ENCODE data around the gene MACIR. TPM values are rescaled to one million over a fixed set of nuclear protein-coding genes. Genes with fewer than 3 reads are reported as not detected.

MACIR gene
- polyA plus RNA-seq, 2 of the 4 experiments (the other 2 are of a cell fraction), result 20.1 to 38.8 TPM

DNA sequence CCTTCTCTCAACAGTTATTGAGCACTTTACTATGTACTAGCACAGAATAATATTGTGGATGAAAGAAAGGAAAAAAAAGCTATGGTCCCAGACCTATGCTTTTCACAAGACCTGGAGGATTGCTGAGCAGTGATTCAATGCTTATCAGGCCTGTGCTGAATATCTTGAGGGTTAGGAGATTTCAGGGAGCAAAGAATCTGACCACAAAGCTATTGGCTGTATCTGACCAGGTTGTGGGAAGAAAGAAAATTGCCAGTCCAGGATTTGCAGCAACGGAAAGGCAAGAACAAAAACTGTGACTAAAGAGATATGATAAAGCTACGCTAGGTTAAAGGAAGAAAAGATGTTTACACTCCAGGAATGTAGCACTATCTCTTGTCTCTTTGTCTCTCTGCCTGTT, 14.9 kb upstream of the MACIR start:
- H3K4me2 ChIP-seq, result no peak overlapping the region
- CTCF ChIA-PET, result no interaction called here
- H3K9me3 ChIP-seq, result peaks cover 15% of the 10 kb centered on the region; the same call in 1 of the 3 replicates
- H3K4me3 ChIP-seq, result no peak overlapping the region
- DNase-seq (ENCODE audit: low read depth in 1 of 2, low spot score in 1 of 2) (no peak), FAIRE-seq (no peak), ATAC-seq (no peak)
- 62% methylated on average over 2 of the region's 2 CpGs for WGBS (ENCODE audit: missing lambda C conversion rate)
- no peak overlapping the region for H3K27ac ChIP-seq
- H3K4me1 ChIP-seq, result no peaks in the 10 kb centered on the region
- POLR2A ChIA-PET, result interaction anchor here (0.6 kb wide), 1 partner anchor 78 kb away, joined by 7 read pairs; no protein-coding TSS in a partner anchor
- TF ChIP-seq, protein P1, sequence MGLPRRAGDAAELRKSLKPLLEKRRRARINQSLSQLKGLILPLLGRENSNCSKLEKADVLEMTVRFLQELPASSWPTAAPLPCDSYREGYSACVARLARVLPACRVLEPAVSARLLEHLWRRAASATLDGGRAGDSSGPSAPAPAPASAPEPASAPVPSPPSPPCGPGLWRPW (IDR thresholded peaks at IDR 0.05), result no peak
- TF ChIP-seq CHD4 (IDR thresholded peaks at IDR 0.05; ENCODE audit: borderline replicate concordance) (no peak), EHMT2 (IDR thresholded peaks at IDR 0.05; ENCODE audit: low read depth) (no peak)

DNA sequence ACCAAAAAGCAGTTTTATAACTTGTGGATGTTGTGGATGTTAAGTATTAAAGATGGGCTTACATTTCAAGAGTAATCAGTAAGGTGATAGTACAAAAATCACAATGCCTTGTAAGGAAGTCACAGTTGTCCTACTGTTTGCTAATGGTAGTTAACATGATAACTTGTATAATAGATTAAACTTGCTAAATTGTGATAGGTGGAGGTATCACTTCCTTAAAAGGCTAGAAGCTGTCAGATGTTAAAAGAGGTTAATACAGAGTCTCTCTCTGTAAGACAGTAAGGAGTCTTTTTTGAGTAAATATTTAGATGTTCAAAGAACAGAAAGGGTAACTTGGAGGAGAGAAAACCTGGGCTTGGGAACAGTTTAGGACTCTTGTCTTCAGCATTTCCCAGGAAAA, 14.2 kb upstream of the MACIR start:
- no peak overlapping the region for H3K27ac ChIP-seq
- DNase-seq (ENCODE audit: low read depth in 1 of 2, low spot score in 1 of 2), result no peak
- FAIRE-seq, result no peak
- H3K4me1 ChIP-seq, result no peaks in the 10 kb centered on the region
- H3K4me2 ChIP-seq, result no peak overlapping the region
- peaks cover 9% of the 10 kb centered on the region; the same call in 1 of the 3 replicates for H3K9me3 ChIP-seq
- ChIA-PET CTCF (no interaction called here), POLR2A (no interaction called here)
- no peak for ATAC-seq
- H3K4me3 ChIP-seq, result no peak overlapping the region
- TF ChIP-seq FOSL2 (IDR thresholded peaks at IDR 0.05) (no peak), FOSL2 (CRISPR knock-in tag; IDR thresholded peaks at IDR 0.05) (no peak), MAFK (IDR thresholded peaks at IDR 0.05; ENCODE audit: partially characterized antibody) (no peak), POLR2AphosphoS2 (conservative IDR thresholded peaks at IDR 0.05; ENCODE audit: low read length) (no peak), MAZ (IDR thresholded peaks at IDR 0.05; ENCODE audit: borderline replicate concordance, low read depth, low read length) (no peak), ESRRA (IDR thresholded peaks at IDR 0.05; ENCODE audit: borderline replicate concordance, low read length) (no peak), TFCP2L1 (CRISPR knock-in tag; IDR thresholded peaks at IDR 0.05) (no peak), ZNF302 (CRISPR knock-in tag; IDR thresholded peaks at IDR 0.05) (no peak), HOXB5 (CRISPR knock-in tag; IDR thresholded peaks at IDR 0.05) (no peak), RNF2 (IDR thresholded peaks at IDR 0.05; ENCODE audit: borderline replicate concordance, low read depth) (no peak), CBX2 (IDR thresholded peaks at IDR 0.05; ENCODE audit: borderline replicate concordance, low read depth) (no peak), SMC3 (IDR thresholded peaks at IDR 0.05) (no peak), HDAC2 (IDR thresholded peaks at IDR 0.05) (no peak), RAD21 (conservative IDR thresholded peaks at IDR 0.05 in 1 of 2, IDR thresholded peaks at IDR 0.05 in 1 of 2) (no peak)
- TF ChIP-seq, protein P2, sequence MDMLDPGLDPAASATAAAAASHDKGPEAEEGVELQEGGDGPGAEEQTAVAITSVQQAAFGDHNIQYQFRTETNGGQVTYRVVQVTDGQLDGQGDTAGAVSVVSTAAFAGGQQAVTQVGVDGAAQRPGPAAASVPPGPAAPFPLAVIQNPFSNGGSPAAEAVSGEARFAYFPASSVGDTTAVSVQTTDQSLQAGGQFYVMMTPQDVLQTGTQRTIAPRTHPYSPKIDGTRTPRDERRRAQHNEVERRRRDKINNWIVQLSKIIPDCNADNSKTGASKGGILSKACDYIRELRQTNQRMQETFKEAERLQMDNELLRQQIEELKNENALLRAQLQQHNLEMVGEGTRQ (IDR thresholded peaks at IDR 0.05), result no peak

DNA sequence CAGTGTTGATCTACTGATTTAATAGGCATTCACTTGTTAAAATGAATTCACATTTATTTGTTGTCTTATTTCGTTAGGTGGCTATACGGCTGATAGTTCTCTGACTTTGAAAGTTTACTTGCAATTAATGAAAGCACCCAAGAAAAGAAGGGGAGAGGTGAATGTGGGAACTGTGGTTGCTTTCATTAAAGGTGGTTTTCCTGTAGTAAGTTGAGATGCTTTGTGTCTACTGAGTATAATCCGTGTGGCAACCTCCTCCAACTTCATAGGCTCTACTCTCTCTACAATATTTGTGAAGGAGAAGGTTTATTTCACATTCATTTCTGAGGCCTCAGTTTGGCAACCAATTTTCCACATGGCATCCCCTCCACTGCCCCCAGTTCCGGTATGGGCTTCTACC, 12.8 kb upstream of the MACIR start:
- DNase-seq (ENCODE audit: low read depth in 1 of 2, low spot score in 1 of 2) (no peak), ATAC-seq (no peak), FAIRE-seq (no peak)
- no peaks in the 10 kb centered on the region for H3K4me1 ChIP-seq
- H3K4me2 ChIP-seq, result no peak overlapping the region
- H3K9me3 ChIP-seq, result no peaks in the 10 kb centered on the region
- 52% methylated on average over 4 of the region's 4 CpGs for WGBS (ENCODE audit: missing lambda C conversion rate)
- no peak for TF ChIP-seq FOSL2 (IDR thresholded peaks at IDR 0.05)
- TF ChIP-seq FOSL2 (CRISPR knock-in tag; IDR thresholded peaks at IDR 0.05), result no peak
- TF ChIP-seq KDM1A (IDR thresholded peaks at IDR 0.05; ENCODE audit: low read depth), result no peak
- no peak for TF ChIP-seq RNF2 (IDR thresholded peaks at IDR 0.05; ENCODE audit: borderline replicate concordance, low read depth)
- TF ChIP-seq POLR2A (IDR thresholded peaks at IDR 0.05; ENCODE audit: low read length), result no peak
- TF ChIP-seq SREBF2 (IDR thresholded peaks at IDR 0.05), result no peak
- TF ChIP-seq, protein P3, sequence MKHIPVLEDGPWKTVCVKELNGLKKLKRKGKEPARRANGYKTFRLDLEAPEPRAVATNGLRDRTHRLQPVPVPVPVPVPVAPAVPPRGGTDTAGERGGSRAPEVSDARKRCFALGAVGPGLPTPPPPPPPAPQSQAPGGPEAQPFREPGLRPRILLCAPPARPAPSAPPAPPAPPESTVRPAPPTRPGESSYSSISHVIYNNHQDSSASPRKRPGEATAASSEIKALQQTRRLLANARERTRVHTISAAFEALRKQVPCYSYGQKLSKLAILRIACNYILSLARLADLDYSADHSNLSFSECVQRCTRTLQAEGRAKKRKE (CRISPR knock-in tag; IDR thresholded peaks at IDR 0.05; ENCODE audit: low read depth), result no peak
- TF ChIP-seq ZSCAN20 (CRISPR knock-in tag; IDR thresholded peaks at IDR 0.05), result no peak
- no peak for TF ChIP-seq TP53 (CRISPR knock-in tag; IDR thresholded peaks at IDR 0.05)
- no peak for TF ChIP-seq CBX8 (IDR thresholded peaks at IDR 0.05)
- no peak for TF ChIP-seq MAZ (IDR thresholded peaks at IDR 0.05; ENCODE audit: borderline replicate concordance, low read depth, low read length)
- TF ChIP-seq CHD2 (IDR thresholded peaks at IDR 0.05; ENCODE audit: low read length, partially characterized antibody), result no peak
- TF ChIP-seq RARB (CRISPR knock-in tag; IDR thresholded peaks at IDR 0.05), result no peak
- TF ChIP-seq RCOR1 (IDR thresholded peaks at IDR 0.05; ENCODE audit: low read depth, low read length), result no peak
- TF ChIP-seq SMC3 (IDR thresholded peaks at IDR 0.05), result no peak
- no peak for TF ChIP-seq EHMT2 (IDR thresholded peaks at IDR 0.05; ENCODE audit: low read depth)
- no peak for TF ChIP-seq JUN (IDR thresholded peaks at IDR 0.05)
- no peak for TF ChIP-seq CBX2 (IDR thresholded peaks at IDR 0.05; ENCODE audit: borderline replicate concordance, low read depth)
- POLR2A ChIA-PET, result no interaction called here
- H3K27ac ChIP-seq, result no peak overlapping the region
- CTCF ChIA-PET, result no interaction called here
- H3K4me3 ChIP-seq, result no peak overlapping the region
